HG02678 (cell line): ENCODE results near the gene PLK4.

Experiments used
- ATAC-seq: cut with Tn5 transposase; IDR thresholded peaks from one replicate; pipeline ENCODE4 v1.9.1; 2021; ENCODE audit warnings: mild to moderate bottlenecking, moderate library complexity; ENCODE audit not compliant: unreplicated experiment

PLK4 gene

GRCh38 chr4:127880763-127881562 lies at the start of gene PLK4:
Gene PLK4, plus strand, starts transcription at chr4:127880893. Its CDS starts 242 bp downstream, at chr4:127881135.
- ATAC-seq: peak; percentile 91

GRCh38 chr4:127832585-127832984 lies 48.1 kb upstream of the PLK4 start:
- peak; percentile 76 for ATAC-seq

- ATAC-seq: no peak
Measured at GRCh38 chr4:127843704-127844600, 36.7 kb upstream of the PLK4 start.

- no peak for ATAC-seq
Measured at GRCh38 chr4:127844601-127845116, 36.0 kb upstream of the PLK4 start.

GRCh38 chr4:127846061-127846460 lies 34.6 kb upstream of the PLK4 start:
- ATAC-seq: no peak

- no peak for ATAC-seq
Measured at GRCh38 chr4:127846765-127847164, 33.9 kb upstream of the PLK4 start.

- no peak for ATAC-seq
Measured at GRCh38 chr4:127849505-127850234, 31.0 kb upstream of the PLK4 start.

- ATAC-seq: no peak
Measured at GRCh38 chr4:127852661-127853060, 28.0 kb upstream of the PLK4 start.

- peak; percentile 19 for ATAC-seq
Measured at GRCh38 chr4:127856196-127856812, 24.4 kb upstream of the PLK4 start.

GRCh38 chr4:127856813-127857447 lies 23.8 kb upstream of the PLK4 start:
- peak; percentile 81 for ATAC-seq

GRCh38 chr4:127857641-127858040 lies 23.1 kb upstream of the PLK4 start:
- ATAC-seq: no peak

- no peak for ATAC-seq
Measured at GRCh38 chr4:127868196-127868595, 12.5 kb upstream of the PLK4 start.

GRCh38 chr4:127870281-127870680 lies 10.4 kb upstream of the PLK4 start:
- no peak for ATAC-seq

- no peak for ATAC-seq
Measured at GRCh38 chr4:127870688-127871087, 10.0 kb upstream of the PLK4 start.

GRCh38 chr4:127875791-127876190 lies 4.9 kb upstream of the PLK4 start:
- no peak for ATAC-seq

GRCh38 chr4:127881563-127881864 lies 821 bp downstream of the PLK4 start:
- ATAC-seq: peak; percentile 40

GRCh38 chr4:127888559-127888958 lies 7.9 kb downstream of the PLK4 start:
- ATAC-seq: no peak

- no peak for ATAC-seq
Measured at GRCh38 chr4:127889903-127890302, 9.2 kb downstream of the PLK4 start.

- no peak for ATAC-seq
Measured at GRCh38 chr4:127896069-127896468, 15.4 kb downstream of the PLK4 start.

GRCh38 chr4:127896528-127896927 lies 15.8 kb downstream of the PLK4 start:
- no peak for ATAC-seq
